IMR-90 (cell line): Measurements from ENCODE around the gene MEN1. TPM values are rescaled to one million over a fixed set of nuclear protein-coding genes. Genes with fewer than 3 reads are reported as not detected.
"Not testable (repeated sequence)": the region's sequence is repeated elsewhere in the genome, so short reads cannot be mapped to it uniquely, and the experiment has no call there.

Experiments
- ATAC-seq: fragments of 200-7000 bp; cut with Tn5 transposase; 2 replicates; pipeline ENCODE4 v1.9.1; 2020; ENCODE audit warnings: low read depth, mild to moderate bottlenecking, moderate library complexity
- BruUV-seq: library from RNA; stranded (reverse); fragments of 400-500 nt; replicated peaks from 2 replicates; lab custom pipeline; 2021; lab: Mats Ljungman, UMichigan
- CTCF ChIA-PET: fragments of 300-600 bp; formaldehyde crosslinking; extraction: SDS; loops from one replicate; lab custom pipeline; 2021; ENCODE audit warnings: antibody characterized with exemption; lab: Yijun Ruan, JAX
- POLR2A ChIA-PET: fragments of 300-600 bp; sonication (Branson Sonifier 250); formaldehyde crosslinking; loops from one replicate; lab custom pipeline; 2022; ENCODE audit warnings: antibody characterized with exemption; ENCODE audit not compliant: unreplicated experiment; lab: Charles Lee
- DNase-seq: peaks from one replicate; pipeline ENCODE4 v3.0.0; 2013
- H2AFZ ChIP-seq: replicated peaks from 2 replicates; pipeline ENCODE3; 2013; ENCODE audit warnings: low read length, mild to moderate bottlenecking; ENCODE audit not compliant: poor library complexity
- H2AK5ac ChIP-seq: 2 replicates; pipeline ENCODE4 v1.6.1; 2013; ENCODE audit warnings: low read depth, low read length, inconsistent platforms
- H2AK9ac ChIP-seq: replicated peaks from 2 replicates; pipeline ENCODE3; 2013; ENCODE audit warnings: mild to moderate bottlenecking, low read depth, low read length, moderate library complexity; ENCODE audit not compliant: poor library complexity
- H2BK120ac ChIP-seq: 2 replicates; pipeline ENCODE4 v1.6.1; 2013; ENCODE audit warnings: low read depth, low read length, inconsistent platforms
- H2BK15ac ChIP-seq: 3 replicates; pipeline ENCODE4 v1.6.1; 2013; ENCODE audit warnings: low read depth, low read length, inconsistent platforms
- H2BK20ac ChIP-seq: 2 replicates; pipeline ENCODE4 v1.6.1; 2013; ENCODE audit warnings: low read depth, mild to moderate bottlenecking, inconsistent platforms, low read length, moderate library complexity
- H2BK5ac ChIP-seq: 2 replicates; pipeline ENCODE4 v1.6.1; 2013; ENCODE audit warnings: mild to moderate bottlenecking, low read depth, low read length, inconsistent platforms; ENCODE audit not compliant: poor library complexity, severe bottlenecking
- H3K14ac ChIP-seq: replicated peaks from 2 replicates; pipeline ENCODE4 v1.6.1; 2013; ENCODE audit warnings: low read depth, low read length, inconsistent platforms
- H3K18ac ChIP-seq: 2 replicates; pipeline ENCODE4 v1.6.1; 2013; ENCODE audit warnings: low read depth, low read length, control low read depth
- H3K23ac ChIP-seq: 2 replicates; pipeline ENCODE4 v1.6.1; 2013; ENCODE audit warnings: low read depth, low read length, inconsistent platforms
- H3K27ac ChIP-seq: 2 replicates; pipeline ENCODE4 v1.5.1; 2013; ENCODE audit warnings: mild to moderate bottlenecking, control low read depth, low read length; ENCODE audit not compliant: insufficient read depth
- H3K27me3 ChIP-seq: 2 replicates; pipeline ENCODE4 v1.6.1; 2013; ENCODE audit warnings: low read length; ENCODE audit not compliant: control insufficient read depth, insufficient read depth
- H3K36me3 ChIP-seq: 2 replicates; pipeline ENCODE4 v1.6.1; 2013; ENCODE audit warnings: low read length, mixed read lengths; ENCODE audit not compliant: control insufficient read depth, insufficient read depth
- H3K4ac ChIP-seq: 2 replicates; pipeline ENCODE4 v1.6.1; 2013; ENCODE audit warnings: low read depth, low read length, inconsistent platforms
- H3K4me1 ChIP-seq: 2 replicates; pipeline ENCODE4 v1.6.1; 2013; ENCODE audit warnings: low read length, mixed read lengths; ENCODE audit not compliant: control insufficient read depth, insufficient read depth
- H3K4me2 ChIP-seq: 2 replicates; pipeline ENCODE4 v1.6.1; 2013; ENCODE audit warnings: low read depth, mild to moderate bottlenecking, control low read depth, low read length, moderate library complexity
- H3K4me3 ChIP-seq: 2 replicates; pipeline ENCODE4 v1.5.1; 2013; ENCODE audit warnings: low read depth, mild to moderate bottlenecking, control low read depth, low read length, moderate library complexity; ENCODE audit not compliant: insufficient read depth
- H3K56ac ChIP-seq: 2 replicates; pipeline ENCODE4 v1.6.1; 2013; ENCODE audit warnings: low read length, inconsistent platforms; ENCODE audit not compliant: insufficient read depth; ENCODE audit errors: extremely low read depth
- H3K79me1 ChIP-seq, 2 experiments: 2 replicates each; pipeline ENCODE4 v1.6.1; 2013; ENCODE audit warnings: low read length in 2 of 2, inconsistent platforms in 1 of 2, low read depth in 1 of 2
- H3K9ac ChIP-seq: 2 replicates; pipeline ENCODE4 v1.6.1; 2013; ENCODE audit warnings: low read depth, low read length, control low read depth
- H3K9me1 ChIP-seq: 2 replicates; pipeline ENCODE4 v1.6.1; 2013; ENCODE audit warnings: low read length, inconsistent platforms; ENCODE audit not compliant: insufficient read depth
- H3K9me3 ChIP-seq: 2 replicates; pipeline ENCODE4 v1.6.1; 2013; ENCODE audit warnings: low read length; ENCODE audit not compliant: control insufficient read depth, insufficient read depth
- H4K20me1 ChIP-seq: 2 replicates; pipeline ENCODE4 v1.6.1; 2013; ENCODE audit warnings: low read length, inconsistent platforms; ENCODE audit not compliant: insufficient read depth
- H4K5ac ChIP-seq: 2 replicates; pipeline ENCODE4 v1.6.1; 2013; ENCODE audit warnings: mild to moderate bottlenecking, low read depth, low read length, control low read depth
- H4K8ac ChIP-seq, 2 experiments: 2 replicates each; pipeline ENCODE4 v1.6.1; 2013; ENCODE audit warnings: low read depth in 2 of 2, low read length in 2 of 2, control low read depth in 1 of 2, inconsistent platforms in 1 of 2
- H4K91ac ChIP-seq: 2 replicates; pipeline ENCODE4 v1.6.1; 2013; ENCODE audit warnings: low read depth, low read length, inconsistent platforms; ENCODE audit not compliant: insufficient read depth
- WGBS, 2 experiments: methylation state at CpG; one replicate each; pipeline versions ENCODE4 v1.1.5 to v1.1.7; 2013; ENCODE audit warnings: missing lambda C conversion rate in 2 of 2; ENCODE audit not compliant: insufficient read length in 1 of 2; ENCODE audit errors: extremely low coverage in 2 of 2; 5-methylcytosine and 5-hydroxymethylcytosine counted together
- dilution Hi-C: fragments of 300-500 bp; cut with HindIII; formaldehyde crosslinking; loops from one replicate; pipeline ENCODE4 v1.14.3; 2018; ENCODE audit warnings: low sequenced_read_pairs; ENCODE audit not compliant: unreplicated experiment
- in situ Hi-C: fragments of 300-500 bp; cut with MboI; formaldehyde crosslinking; loops from 3 replicates; pipeline ENCODE4 v1.14.3; 2019; ENCODE audit warnings: low sequenced_read_pairs, inconsistent platforms, mixed read lengths
- intact Hi-C: fragments of 100-400 bp; cut with micrococcal nuclease; formaldehyde crosslinking; loops from 2 replicates; pipeline ENCODE4 v1.10.0; 2022
- polyA plus RNA-seq, 3 experiments: library from polyadenylated mRNA; depleted of rRNA; stranded (reverse); fragments of >200 nt; gene quantifications; 2 replicates each; pipeline ENCODE4 v1.2.3, GENCODE V29; 2012; ENCODE audit warnings: low replicate concordance in 1 of 3
- total RNA-seq: library from RNA; depleted of rRNA; stranded (reverse); fragments of >200 nt; gene quantifications from 2 replicates; pipeline ENCODE4 v1.2.3, GENCODE V29; 2012

Gene MEN1
- total and polyA plus RNA-seq, 2 of the 4 experiments (the other 2 are of a cell fraction): 8.8 to 35.7 TPM

GRCh38 chr11:64815433-64815832 is 5.1 kb upstream of the MEN1 start:
- H3K9me3 ChIP-seq, H3K4ac ChIP-seq, H2AK5ac ChIP-seq, in situ Hi-C loops, BruUV-seq, H3K4me3 ChIP-seq, H2AK9ac ChIP-seq, H3K18ac ChIP-seq, H3K4me2 ChIP-seq, H3K79me1 ChIP-seq, H3K36me3 ChIP-seq, ATAC-seq, DNase-seq, H4K5ac ChIP-seq, H4K8ac ChIP-seq, CTCF ChIA-PET, H4K20me1 ChIP-seq, H2BK5ac ChIP-seq, intact Hi-C loops, H3K14ac ChIP-seq, H2BK120ac ChIP-seq, H2AFZ ChIP-seq, H3K9me1 ChIP-seq, H3K9ac ChIP-seq, H3K4me1 ChIP-seq, H3K56ac ChIP-seq, H3K27ac ChIP-seq, dilution Hi-C loops, H3K23ac ChIP-seq, H3K27me3 ChIP-seq, H4K91ac ChIP-seq, H2BK15ac ChIP-seq, H2BK20ac ChIP-seq: not testable (repeated sequence)
- POLR2A ChIA-PET: interaction anchor here (0.6 to 0.7 kb wide), 2 partner anchors 36 to 504 kb away, joined by 3 to 4 read pairs; no protein-coding TSS in a partner anchor
- WGBS, 2 experiments: 75% methylated on average over 2 of the region's 5 CpGs; no CpG with 5 or more reads in 1 of the 2 experiments
